GM12865 (cell line): Measurements from ENCODE around the gene BTBD6.
"Not testable (repeated sequence)": the region's sequence is repeated elsewhere in the genome, so short reads cannot be mapped to it uniquely, and the experiment has no call there.

Source experiments
- DNase-seq: peaks from one replicate; pipeline ENCODE4 v3.0.0; 2010; ENCODE audit warnings: low read depth
- H3K4me3 ChIP-seq: 2 replicates; pipeline ENCODE4 v1.5.1; 2011; ENCODE audit warnings: mild to moderate bottlenecking, low read depth, low read length, control low read depth
- TF ChIP-seq, protein P1 (sequence below): IDR thresholded peaks from 2 replicates; pipeline ENCODE4 v1.5.1; 2011; ENCODE audit warnings: low read length, control low read depth, low read depth, inconsistent platforms; ENCODE audit not compliant: insufficient read depth; ENCODE audit errors: missing control alignments

Gene BTBD6

DNA sequence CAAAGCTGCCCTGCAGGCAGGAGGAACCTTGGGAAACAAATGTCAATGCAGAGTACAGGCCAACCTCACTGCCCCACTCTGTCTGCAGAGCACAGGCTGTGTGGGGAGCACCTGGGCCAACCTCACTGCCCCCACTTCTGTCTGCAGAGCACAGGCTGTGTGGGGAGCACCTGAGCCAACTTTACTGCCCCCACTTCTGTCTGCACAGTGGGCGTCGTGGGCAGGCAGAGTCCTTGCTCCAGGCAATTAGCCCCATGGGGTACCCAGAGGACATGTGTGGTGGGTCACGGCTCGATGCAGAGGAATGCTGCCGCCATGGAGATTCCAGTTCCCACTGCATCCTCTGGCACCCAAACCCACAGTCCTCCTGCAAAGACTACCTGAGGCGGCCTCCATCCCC lies 26.3 kb downstream of the BTBD6 start:
- no peak overlapping the region for H3K4me3 ChIP-seq
- TF ChIP-seq, protein P1, sequence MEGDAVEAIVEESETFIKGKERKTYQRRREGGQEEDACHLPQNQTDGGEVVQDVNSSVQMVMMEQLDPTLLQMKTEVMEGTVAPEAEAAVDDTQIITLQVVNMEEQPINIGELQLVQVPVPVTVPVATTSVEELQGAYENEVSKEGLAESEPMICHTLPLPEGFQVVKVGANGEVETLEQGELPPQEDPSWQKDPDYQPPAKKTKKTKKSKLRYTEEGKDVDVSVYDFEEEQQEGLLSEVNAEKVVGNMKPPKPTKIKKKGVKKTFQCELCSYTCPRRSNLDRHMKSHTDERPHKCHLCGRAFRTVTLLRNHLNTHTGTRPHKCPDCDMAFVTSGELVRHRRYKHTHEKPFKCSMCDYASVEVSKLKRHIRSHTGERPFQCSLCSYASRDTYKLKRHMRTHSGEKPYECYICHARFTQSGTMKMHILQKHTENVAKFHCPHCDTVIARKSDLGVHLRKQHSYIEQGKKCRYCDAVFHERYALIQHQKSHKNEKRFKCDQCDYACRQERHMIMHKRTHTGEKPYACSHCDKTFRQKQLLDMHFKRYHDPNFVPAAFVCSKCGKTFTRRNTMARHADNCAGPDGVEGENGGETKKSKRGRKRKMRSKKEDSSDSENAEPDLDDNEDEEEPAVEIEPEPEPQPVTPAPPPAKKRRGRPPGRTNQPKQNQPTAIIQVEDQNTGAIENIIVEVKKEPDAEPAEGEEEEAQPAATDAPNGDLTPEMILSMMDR, result no peak
- DNase-seq, result no peak

DNA sequence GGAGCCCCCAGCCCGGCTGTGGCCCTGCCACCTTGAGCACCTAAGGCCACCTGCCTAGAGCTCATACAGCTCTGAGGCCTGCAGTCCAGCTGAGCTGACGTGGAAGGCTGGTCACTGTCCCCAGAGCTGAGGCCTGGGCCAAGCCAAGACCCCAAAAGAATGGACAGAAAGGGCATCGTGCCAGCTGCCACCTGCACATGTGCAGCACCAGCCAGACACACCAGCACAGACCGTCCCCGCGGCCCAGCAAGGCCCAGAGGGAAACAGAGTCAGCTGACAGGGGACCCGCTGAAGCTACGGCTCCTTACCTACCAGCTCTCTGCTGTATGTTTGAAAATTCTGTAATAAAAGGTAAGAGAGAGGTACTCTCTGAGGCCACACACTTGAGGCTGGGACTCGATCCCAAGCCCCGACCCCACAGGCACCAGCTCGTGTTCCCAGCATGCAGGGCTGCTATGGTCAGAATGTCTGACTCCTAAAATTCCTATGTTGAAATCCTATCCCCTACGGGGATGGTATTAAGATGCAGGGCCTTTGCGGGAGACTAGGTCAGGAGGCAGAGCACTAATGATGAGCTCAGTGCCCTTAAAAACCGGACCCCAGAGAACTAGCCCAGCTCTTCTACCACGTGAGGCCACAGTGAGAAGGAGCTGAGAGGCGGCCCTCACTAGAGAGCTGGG lies 27.1 kb downstream of the BTBD6 start:
- no peak overlapping the region for H3K4me3 ChIP-seq
- TF ChIP-seq, protein P1, result no peak
- no peak for DNase-seq

DNA sequence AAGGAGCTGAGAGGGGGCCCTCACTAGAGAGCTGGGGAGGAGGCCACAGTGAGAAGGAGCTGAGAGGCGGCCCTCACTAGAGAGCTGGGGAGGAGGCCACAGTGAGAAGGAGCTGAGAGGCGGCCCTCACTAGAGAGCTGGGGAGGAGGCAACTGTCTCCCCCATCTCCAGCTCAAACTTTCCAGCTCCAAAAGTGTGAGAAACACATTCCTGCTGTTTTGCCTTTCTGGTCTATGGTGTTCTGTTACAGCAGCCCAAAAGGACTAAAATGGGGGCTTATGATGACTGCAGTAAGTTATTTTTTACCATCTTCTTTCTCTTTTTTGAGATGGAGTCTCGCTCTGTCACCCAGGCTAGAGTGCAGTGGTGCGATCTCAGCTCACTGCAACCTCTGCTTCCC lies 29.1 kb downstream of the BTBD6 start:
- not testable (repeated sequence) for DNase-seq

DNA sequence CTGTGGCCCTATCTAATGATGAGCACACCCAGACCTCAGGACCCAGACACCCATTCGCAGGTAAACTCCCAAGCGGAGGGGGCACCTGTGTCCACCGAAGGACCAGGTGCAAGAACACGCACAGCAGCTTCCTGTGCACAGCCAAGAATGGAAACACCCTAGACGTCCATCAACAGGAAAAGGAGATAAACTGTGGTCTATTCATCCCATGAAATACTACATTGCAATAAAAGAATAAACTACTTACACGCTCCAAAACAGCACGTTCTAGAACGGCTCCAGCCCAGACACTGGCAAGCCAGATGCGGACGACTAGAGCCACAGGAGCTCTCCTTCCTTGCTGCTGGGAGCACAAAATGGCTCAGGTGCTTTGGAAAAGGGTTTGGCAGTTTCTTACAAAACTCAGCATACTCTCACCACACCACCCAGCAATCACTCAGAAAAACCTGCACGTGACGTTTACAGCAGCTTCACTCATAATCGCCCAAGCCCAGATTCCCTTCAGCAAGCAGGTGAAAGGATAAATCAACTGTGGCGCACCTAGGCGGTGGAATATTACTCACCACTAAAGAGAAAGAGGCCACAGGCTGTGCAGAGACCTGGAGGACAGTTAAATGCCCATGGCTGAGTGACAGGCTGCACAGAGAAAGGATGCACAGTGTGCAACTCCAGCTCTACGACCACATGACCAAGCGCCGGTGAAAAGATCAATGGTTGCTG lies 31.5 kb downstream of the BTBD6 start:
- no peak overlapping the region for H3K4me3 ChIP-seq
- no peak for DNase-seq
- TF ChIP-seq, protein P1, result no peak

More for the DNA sequence above, 29.1 kb downstream of the BTBD6 start:
- not testable (repeated sequence) for H3K4me3 ChIP-seq

DNA sequence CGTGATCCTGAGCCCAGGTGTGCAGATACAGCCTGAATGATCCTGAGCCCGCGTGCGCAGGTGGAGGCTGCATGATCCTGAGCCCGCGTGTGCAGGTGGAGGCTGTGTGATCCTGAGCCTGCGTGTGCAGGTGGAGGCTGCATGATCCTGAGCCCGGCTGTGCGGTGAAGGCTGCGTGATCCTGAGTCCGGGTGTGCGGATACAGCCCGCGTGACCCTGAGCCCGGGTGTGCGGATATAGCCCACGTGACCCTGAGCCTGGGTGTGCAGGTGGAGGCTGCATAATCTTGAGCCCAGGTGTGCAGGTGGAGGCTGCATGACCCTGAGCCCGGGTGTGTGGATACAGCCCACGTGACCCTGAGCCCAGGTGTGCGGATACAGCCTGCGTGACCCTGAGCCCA lies 32.2 kb downstream of the BTBD6 start:
- TF ChIP-seq, protein P1, result no peak
- DNase-seq, result no peak
- no peak overlapping the region for H3K4me3 ChIP-seq

DNA sequence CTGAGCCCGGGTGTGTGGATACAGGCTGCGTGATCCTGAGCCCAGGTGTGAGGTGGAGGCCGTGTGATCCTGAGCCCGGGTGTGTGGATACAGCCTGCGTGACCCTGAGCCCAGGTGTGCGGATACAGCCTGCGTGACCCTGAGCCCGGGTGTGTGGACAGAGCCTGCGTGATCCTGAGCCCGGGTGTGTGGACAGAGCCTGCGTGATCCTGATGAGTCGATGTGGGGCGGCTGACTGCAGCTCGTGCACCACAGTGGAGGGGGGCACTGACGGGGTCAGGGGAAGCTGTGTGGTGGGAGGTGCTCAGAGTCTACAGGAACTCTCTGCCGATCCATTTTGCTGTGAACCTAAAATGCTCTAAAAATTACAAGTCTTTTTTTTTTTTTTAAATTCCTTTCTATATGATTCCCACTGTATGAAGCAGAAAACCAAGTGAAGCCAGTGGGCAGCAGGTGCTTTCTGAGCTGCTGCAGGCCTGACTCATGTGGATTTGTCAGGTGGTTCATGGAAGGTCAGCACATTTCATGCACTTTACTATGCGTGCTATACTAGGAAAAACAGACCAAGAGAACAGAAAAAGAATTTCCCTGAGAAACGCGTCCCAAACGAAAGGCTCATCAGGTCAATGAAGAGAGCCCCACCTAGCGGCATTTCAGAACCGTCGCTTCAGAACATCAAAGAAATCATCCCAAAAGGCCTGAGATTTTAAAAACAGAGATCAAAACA lies 33.2 kb downstream of the BTBD6 start:
- no peak overlapping the region for H3K4me3 ChIP-seq
- TF ChIP-seq, protein P1, result peak; percentile 67
- DNase-seq, result peak; percentile 62

DNA sequence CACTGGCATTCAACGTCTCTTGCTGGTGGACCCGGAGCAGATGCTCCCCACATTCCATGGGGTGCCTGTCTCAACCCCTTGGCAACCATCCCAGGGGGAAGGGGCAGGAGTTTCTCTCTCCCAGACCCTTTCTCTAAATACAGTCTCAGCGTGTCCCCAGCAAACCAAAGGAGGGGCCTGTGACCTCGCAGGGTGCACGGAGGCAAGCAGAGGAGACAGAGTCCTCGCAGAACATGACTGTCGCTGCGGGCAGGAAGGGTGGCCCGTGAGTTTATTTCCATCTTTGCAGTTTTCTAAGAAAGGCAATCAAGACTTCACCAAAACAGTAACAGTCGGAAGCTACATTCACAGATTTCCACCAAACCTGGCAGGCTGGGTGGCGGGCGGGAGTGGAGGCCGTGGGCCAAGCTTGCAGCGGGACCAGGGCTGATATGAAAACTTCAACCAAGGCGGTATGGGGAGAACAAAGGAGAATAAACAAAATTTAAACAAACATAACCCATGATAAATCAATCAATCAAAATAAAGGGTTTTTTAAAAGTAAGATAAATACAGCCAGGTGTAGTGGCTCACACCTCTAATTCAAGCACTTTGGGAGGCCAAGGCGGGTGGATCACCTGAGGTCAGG lies 33.9 kb downstream of the BTBD6 start:
- no peak overlapping the region for H3K4me3 ChIP-seq
- TF ChIP-seq, protein P1, result no peak
- no peak for DNase-seq
